ENCODE data around the gene PITPNM1. TPM values are rescaled to one million over a fixed set of nuclear protein-coding genes. Genes with fewer than 3 reads are reported as not detected.

The PITPNM1 gene
- total RNA-seq, 1 donor from 2014 or later, result 91.6 TPM

GRCh38 chr11:67504005-67504949 is 886 bp downstream of the PITPNM1 start:
- intact Hi-C loops (cut with micrococcal nuclease), result loop anchor here (10.0 kb wide), 1 partner anchor 389 kb away; the partner anchor contains the start of gene KDM2A

GRCh38 chr11:67503119-67504004 is 1.8 kb downstream of the PITPNM1 start:
- intact Hi-C loops (cut with micrococcal nuclease), result loop anchor here (10.0 kb wide), 1 partner anchor 389 kb away; the partner anchor contains the start of gene KDM2A

GRCh38 chr11:67502328-67502979 is 2.7 kb downstream of the PITPNM1 start:
- intact Hi-C loops (cut with micrococcal nuclease), result loop anchor here (10.0 kb wide), 1 partner anchor 388 kb away; the partner anchor contains the start of gene KDM2A

- intact Hi-C loops (cut with micrococcal nuclease), result loop anchor here (10.0 kb wide), 1 partner anchor 387 kb away; the partner anchor contains the start of gene KDM2A
These were observed 3.3 kb downstream of the PITPNM1 start for GRCh38 chr11:67501854-67502253.

GRCh38 chr11:67500831-67501715 is 4.1 kb downstream of the PITPNM1 start:
- intact Hi-C loops (cut with micrococcal nuclease), result loop anchor here (10.0 kb wide), 1 partner anchor 386 kb away; the partner anchor contains the start of gene KDM2A

GRCh38 chr11:67500484-67500821 is 4.7 kb downstream of the PITPNM1 start:
- intact Hi-C loops (cut with micrococcal nuclease), result loop anchor here (10.0 kb wide), 1 partner anchor 386 kb away; the partner anchor contains the start of gene KDM2A

- intact Hi-C loops (cut with micrococcal nuclease), result loop anchor here (10.0 kb wide), 1 partner anchor 385 kb away; the partner anchor contains the start of gene KDM2A
These were observed 5.2 kb downstream of the PITPNM1 start for GRCh38 chr11:67499808-67500483.

GRCh38 chr11:67498544-67498972 is 6.6 kb downstream of the PITPNM1 start:
- intact Hi-C loops (cut with micrococcal nuclease), result no loop called here

- intact Hi-C loops (cut with micrococcal nuclease), result no loop called here
These were observed 7.4 kb downstream of the PITPNM1 start for GRCh38 chr11:67497656-67498291.

- intact Hi-C loops (cut with micrococcal nuclease), result no loop called here
These were observed 9.1 kb downstream of the PITPNM1 start for GRCh38 chr11:67496113-67496512.

GRCh38 chr11:67495234-67496005 is 9.7 kb downstream of the PITPNM1 start:
- intact Hi-C loops (cut with micrococcal nuclease), result no loop called here

- intact Hi-C loops (cut with micrococcal nuclease), result no loop called here
These were observed 10.6 kb downstream of the PITPNM1 start for GRCh38 chr11:67494371-67495233.

GRCh38 chr11:67493548-67494370 is 11.4 kb downstream of the PITPNM1 start:
- intact Hi-C loops (cut with micrococcal nuclease), result no loop called here

GRCh38 chr11:67492801-67493547 is 12.2 kb downstream of the PITPNM1 start:
- intact Hi-C loops (cut with micrococcal nuclease), result no loop called here

- intact Hi-C loops (cut with micrococcal nuclease), result no loop called here
These were observed 13.0 kb downstream of the PITPNM1 start for GRCh38 chr11:67492069-67492727.

All from T-helper 2 cell treated with Interferon-gamma antibody and Interleukin-4, amounts not matched to agents 100 ng/mL and 5 ng/mL, for 36 hours (primary cell).